GM13977 (cell line): ENCODE data around the gene STK24.

Experiments used
- DNase-seq: peaks from one replicate; pipeline ENCODE4 v3.0.0; 2012; ENCODE audit warnings: low spot score
- in situ Hi-C: fragments of 300-500 bp; cut with MboI; formaldehyde crosslinking; loops from one replicate; pipeline ENCODE4 v1.12.0; 2022; ENCODE audit warnings: low sequenced_read_pairs, low pct_unique_long_range_greater_than_20kb, mixed read lengths, inconsistent platforms; ENCODE audit not compliant: unreplicated experiment
- TF ChIP-seq, protein P1 (sequence below): IDR thresholded peaks from 2 replicates; pipeline ENCODE4 v1.5.1; 2012; ENCODE audit warnings: mild to moderate bottlenecking, control low read depth; ENCODE audit not compliant: insufficient read depth; ENCODE audit errors: extremely low read depth, missing control alignments

The STK24 gene

DNA sequence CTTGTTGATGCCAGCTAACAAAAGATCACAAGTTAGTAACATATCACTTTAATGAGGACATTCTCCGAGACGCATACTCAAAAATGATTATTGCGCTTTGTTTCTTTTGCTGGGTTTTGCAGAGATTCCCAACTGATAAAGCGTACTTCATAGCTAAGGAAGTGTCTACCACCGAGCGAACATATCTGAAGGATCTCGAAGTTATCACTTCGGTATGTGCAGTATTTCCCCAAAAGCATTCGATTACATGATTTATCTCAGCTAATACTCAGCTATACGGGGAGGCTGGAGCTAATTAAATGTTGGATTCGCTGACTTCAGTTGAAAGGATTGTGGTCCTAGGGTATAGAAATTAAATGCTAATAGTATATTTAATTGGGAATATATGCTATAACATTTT, 166.3 kb downstream of the STK24 start:
- in situ Hi-C loops: no loop called here
- DNase-seq: no peak
- TF ChIP-seq, protein P1, sequence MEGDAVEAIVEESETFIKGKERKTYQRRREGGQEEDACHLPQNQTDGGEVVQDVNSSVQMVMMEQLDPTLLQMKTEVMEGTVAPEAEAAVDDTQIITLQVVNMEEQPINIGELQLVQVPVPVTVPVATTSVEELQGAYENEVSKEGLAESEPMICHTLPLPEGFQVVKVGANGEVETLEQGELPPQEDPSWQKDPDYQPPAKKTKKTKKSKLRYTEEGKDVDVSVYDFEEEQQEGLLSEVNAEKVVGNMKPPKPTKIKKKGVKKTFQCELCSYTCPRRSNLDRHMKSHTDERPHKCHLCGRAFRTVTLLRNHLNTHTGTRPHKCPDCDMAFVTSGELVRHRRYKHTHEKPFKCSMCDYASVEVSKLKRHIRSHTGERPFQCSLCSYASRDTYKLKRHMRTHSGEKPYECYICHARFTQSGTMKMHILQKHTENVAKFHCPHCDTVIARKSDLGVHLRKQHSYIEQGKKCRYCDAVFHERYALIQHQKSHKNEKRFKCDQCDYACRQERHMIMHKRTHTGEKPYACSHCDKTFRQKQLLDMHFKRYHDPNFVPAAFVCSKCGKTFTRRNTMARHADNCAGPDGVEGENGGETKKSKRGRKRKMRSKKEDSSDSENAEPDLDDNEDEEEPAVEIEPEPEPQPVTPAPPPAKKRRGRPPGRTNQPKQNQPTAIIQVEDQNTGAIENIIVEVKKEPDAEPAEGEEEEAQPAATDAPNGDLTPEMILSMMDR: no peak

DNA sequence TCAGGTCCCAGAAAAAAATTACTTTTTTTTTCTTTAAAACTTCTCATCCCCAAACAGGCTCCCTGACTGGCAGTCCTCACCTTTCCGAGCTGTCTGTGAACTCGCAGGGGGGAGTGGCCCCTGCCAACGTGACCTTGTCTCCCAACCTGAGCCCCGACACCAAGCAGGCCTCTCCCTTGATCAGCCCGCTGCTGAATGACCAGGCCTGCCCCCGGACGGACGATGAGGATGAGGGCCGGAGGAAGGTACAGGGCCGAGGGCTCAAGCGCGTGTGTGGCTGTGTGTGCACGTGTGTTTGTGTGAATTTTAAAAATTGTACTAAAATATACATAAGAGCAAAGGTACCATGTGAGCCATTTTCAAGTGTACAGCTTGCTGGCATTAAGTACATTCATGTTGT, 167.6 kb downstream of the STK24 start:
- in situ Hi-C loops: no loop called here
- DNase-seq: no peak
- TF ChIP-seq, protein P1: no peak

DNA sequence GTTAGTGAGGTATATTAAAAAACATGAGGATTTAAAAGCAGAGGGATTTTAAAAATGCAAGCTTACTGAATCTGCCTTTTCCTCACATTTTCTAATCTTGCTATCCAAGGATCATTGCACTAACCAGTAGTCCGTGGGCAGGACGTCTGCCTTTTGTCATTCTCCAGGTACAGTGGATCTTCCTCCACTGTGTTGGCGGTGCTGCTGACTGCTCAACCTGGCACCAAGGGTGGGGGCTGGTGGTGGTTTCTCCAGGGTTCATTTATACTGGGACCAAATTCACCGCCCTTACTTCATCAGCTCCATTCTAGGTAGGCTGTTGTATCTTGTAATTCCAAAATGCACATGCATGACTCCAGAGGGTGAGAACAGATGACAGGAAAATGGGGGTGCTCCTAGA, 169.3 kb downstream of the STK24 start:
- in situ Hi-C loops: no loop called here
- no peak for DNase-seq
- TF ChIP-seq, protein P1: no peak

DNA sequence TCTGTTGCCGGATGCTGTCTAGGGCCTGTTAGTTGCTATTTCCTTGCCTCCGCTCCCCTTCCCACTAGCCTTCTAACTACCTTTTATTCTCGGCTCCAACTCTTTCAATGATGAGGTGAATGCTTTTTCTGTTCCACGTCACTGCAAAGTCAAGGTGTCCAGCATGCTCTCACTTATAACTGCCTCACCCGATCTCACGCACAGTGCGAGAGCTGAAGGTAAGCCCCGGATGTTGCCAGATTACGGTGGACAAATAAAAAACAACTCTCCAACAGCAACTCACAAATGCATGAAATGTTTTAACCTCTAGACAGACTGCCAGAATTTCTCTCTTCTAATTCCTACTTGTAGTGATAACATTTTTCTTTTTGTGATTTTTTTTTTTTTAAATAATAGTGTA, 169.9 kb downstream of the STK24 start:
- TF ChIP-seq, protein P1: no peak
- no peak for DNase-seq
- in situ Hi-C loops: no loop called here

DNA sequence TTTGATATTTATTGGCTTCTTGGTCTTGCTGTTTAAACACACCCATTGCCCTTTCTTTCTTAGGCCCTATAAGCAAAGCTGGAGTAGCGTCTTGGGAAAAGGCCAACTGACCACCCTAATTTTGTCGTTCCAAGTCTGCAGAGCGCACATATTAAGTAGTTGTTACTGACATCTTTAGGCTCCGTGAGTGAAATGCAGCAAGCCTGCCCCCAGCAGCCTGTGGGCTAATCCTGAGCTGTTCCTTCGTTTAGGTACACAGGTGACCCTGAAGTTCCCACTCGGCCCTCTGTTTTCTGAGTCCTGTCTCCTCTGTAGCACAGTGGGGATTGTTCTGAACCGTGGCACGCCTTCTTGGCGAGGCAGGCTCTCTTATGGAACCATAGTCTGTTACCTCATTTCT, 170.5 kb downstream of the STK24 start:
- no peak for DNase-seq
- in situ Hi-C loops: no loop called here
- TF ChIP-seq, protein P1: no peak

DNA sequence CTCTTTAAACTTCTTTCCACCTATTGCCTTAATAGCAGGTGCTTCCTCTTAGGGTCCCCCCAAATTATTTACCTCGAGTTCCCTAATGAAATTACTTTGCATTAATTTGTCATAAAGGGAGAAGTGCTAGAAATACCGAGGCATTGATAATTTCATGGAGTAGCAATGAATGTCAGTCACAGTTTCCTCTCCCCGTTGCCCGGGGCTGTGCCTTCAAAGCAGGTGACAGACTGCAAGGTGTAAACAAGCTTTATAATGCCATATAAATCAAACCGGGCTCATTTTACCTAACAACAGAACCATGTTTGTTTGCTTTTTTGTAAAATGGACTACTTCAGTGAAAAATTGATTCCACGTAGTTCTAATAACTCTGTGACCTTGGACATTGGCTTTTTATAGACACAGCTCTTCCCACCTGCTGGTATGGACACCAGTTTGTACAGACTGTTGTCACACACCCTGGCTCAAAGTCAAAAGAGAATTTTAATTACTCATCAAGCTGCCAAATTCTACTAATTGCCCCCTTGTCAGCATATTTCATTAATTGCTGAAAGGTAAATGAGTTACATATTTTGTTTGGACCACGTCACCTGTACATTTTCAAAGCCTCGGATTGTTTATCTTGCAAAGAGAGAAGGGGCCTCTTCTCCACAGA, 171.1 kb downstream of the STK24 start:
- DNase-seq: no peak
- in situ Hi-C loops: no loop called here
- TF ChIP-seq, protein P1: no peak

DNA sequence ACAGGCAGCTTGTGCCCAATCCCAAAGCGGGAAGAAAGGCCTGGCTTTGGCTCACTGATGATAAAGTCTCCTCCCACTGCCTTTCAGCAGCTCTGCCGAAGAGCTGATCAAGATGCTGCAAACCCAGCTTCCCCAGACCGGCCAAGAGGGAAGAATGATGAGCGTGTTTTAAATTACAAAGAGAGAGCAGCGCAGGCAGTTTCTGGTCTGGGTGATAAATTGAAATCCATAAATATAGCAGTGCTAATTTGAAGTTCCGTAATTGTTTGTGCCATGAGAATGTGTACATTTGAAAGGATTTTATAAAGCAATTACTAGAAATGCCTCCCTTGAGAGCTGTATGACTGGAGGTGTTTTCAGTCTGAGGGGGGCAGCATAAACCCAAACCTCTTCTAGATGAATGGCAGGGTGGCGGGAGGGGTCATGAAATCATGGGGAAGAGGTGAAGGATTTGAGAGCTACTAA, 171.8 kb downstream of the STK24 start:
- no peak for DNase-seq
- in situ Hi-C loops: no loop called here
- TF ChIP-seq, protein P1: no peak
